GM12874 (cell line): ENCODE results near the gene YDJC.

Experiments
- CTCF ChIP-seq: IDR thresholded peaks from 2 replicates; pipeline ENCODE4 v1.5.1; 2011; ENCODE audit warnings: low read depth, mild to moderate bottlenecking, control low read depth, low read length, moderate library complexity; ENCODE audit not compliant: insufficient read depth

Gene YDJC

GRCh38 chr22:21669026-21669425 is 39.2 kb upstream of the YDJC start:
- no peak for TF ChIP-seq CTCF

- no peak for TF ChIP-seq CTCF
Measured at GRCh38 chr22:21666786-21667185, 37.0 kb upstream of the YDJC start.

GRCh38 chr22:21665047-21665851 is 35.4 kb upstream of the YDJC start:
- TF ChIP-seq CTCF: no peak

GRCh38 chr22:21663738-21664137 is 33.9 kb upstream of the YDJC start:
- TF ChIP-seq CTCF: no peak

GRCh38 chr22:21661991-21662390 is 32.2 kb upstream of the YDJC start:
- no peak for TF ChIP-seq CTCF

- no peak for TF ChIP-seq CTCF
Measured at GRCh38 chr22:21660904-21661303, 31.1 kb upstream of the YDJC start.

GRCh38 chr22:21659864-21660525 is 30.2 kb upstream of the YDJC start:
- no peak for TF ChIP-seq CTCF
